ENCODE data around the gene MBOAT1. TPM values are rescaled to one million over a fixed set of nuclear protein-coding genes. Genes with fewer than 3 reads are reported as not detected.

Gene MBOAT1
- total RNA-seq, 3 donors from 2014 or later (not counting 1 experiment from before 2014, with no cell fraction given): 3.6 to 7.5 (median 5.2) TPM

GRCh38 chr6:20236344-20236743 lies 24.1 kb upstream of the MBOAT1 start:
- Mint-ChIP-seq H3K27ac (no peak overlapping the region), H3K4me1 (peaks cover 5 to 11% of the 10 kb centered on the region in 2 donors), H3K36me3 (no peaks in the 10 kb centered on the region), H3K4me3 (no peak overlapping the region), H3K9me3 (no peaks in the 10 kb centered on the region), H3K27me3 (ENCODE audit: low read depth in 2 of 2) (no peaks in the 10 kb centered on the region)
- Histone ChIP-seq H3K27ac (ENCODE audit: low read length) (no peak overlapping the region), H3K4me1 (ENCODE audit: control insufficient read depth, insufficient read depth, low read length) (peaks cover 16% of the 10 kb centered on the region), H3K4me3 (ENCODE audit: low read length) (no peak overlapping the region), H3K27me3 (ENCODE audit: control insufficient read depth, insufficient read depth, low read length) (no peaks in the 10 kb centered on the region), H3K36me3 (ENCODE audit: control insufficient read depth, insufficient read depth, low read length) (no peaks in the 10 kb centered on the region), H3K9me3 (ENCODE audit: control insufficient read depth, insufficient read depth, low read length) (no peaks in the 10 kb centered on the region)
- TF ChIP-seq CTCF (IDR thresholded peaks at IDR 0.05): no peak
- intact Hi-C loops (cut with micrococcal nuclease): no loop called here
- 26% methylated on average over 3 of the region's 3 CpGs for WGBS (ENCODE audit: insufficient coverage)
- ATAC-seq: peak in 1 of 3 donors; percentile 44
- DNase-seq: peak in 1 of 2 donors; percentile 6

- Histone ChIP-seq H3K27ac (ENCODE audit: low read length) (no peak overlapping the region), H3K4me3 (ENCODE audit: low read length) (no peak overlapping the region), H3K27me3 (ENCODE audit: control insufficient read depth, insufficient read depth, low read length) (no peaks in the 10 kb centered on the region), H3K9me3 (ENCODE audit: control insufficient read depth, insufficient read depth, low read length) (no peaks in the 10 kb centered on the region), H3K36me3 (ENCODE audit: control insufficient read depth, insufficient read depth, low read length) (no peaks in the 10 kb centered on the region), H3K4me1 (ENCODE audit: control insufficient read depth, insufficient read depth, low read length) (peaks cover 16% of the 10 kb centered on the region)
- Mint-ChIP-seq H3K36me3 (no peaks in the 10 kb centered on the region), H3K9me3 (no peaks in the 10 kb centered on the region), H3K4me1 (peaks cover 5 to 11% of the 10 kb centered on the region in 2 donors), H3K27ac (no peak overlapping the region), H3K4me3 (no peak overlapping the region), H3K27me3 (ENCODE audit: low read depth in 2 of 2) (no peaks in the 10 kb centered on the region)
- no peak for ATAC-seq
- TF ChIP-seq CTCF (IDR thresholded peaks at IDR 0.05): no peak
- DNase-seq: no peak
- intact Hi-C loops (cut with micrococcal nuclease): no loop called here
- 94% methylated on average over 6 of the region's 6 CpGs for WGBS (ENCODE audit: insufficient coverage)
Observed at GRCh38 chr6:20235041-20235440, 22.8 kb upstream of the MBOAT1 start.

DNA sequence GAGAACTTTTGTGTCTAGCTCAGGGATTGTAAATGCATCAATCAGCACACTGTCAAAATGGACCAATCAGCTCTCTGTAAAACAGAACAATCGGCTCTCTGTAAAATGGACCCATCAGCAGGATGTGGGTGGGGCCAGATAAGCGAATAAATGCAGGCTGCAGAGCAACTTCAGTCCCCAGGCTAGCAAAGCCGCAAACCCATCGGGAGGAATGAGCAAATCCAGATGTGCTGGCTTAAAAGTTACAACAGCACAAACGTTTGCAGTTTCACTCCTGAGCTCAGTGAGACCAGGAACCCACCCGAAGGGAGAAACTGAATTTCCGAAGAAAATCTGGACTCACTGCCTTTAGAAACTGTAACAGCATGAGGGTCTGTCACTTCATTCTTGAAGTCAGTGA lies 21.9 kb upstream of the MBOAT1 start:
- H3K36me3 Mint-ChIP-seq: no peaks in the 10 kb centered on the region
- H3K4me3 Mint-ChIP-seq: no peak overlapping the region
- H3K4me1 Mint-ChIP-seq: peaks cover 5 to 11% of the 10 kb centered on the region in 2 donors
- H3K9me3 Mint-ChIP-seq: no peaks in the 10 kb centered on the region
- intact Hi-C loops (cut with micrococcal nuclease): no loop called here
- no peak for DNase-seq
- ATAC-seq: no peak
- no peaks in the 10 kb centered on the region for H3K27me3 Mint-ChIP-seq (ENCODE audit: low read depth in 2 of 2)
- no peak overlapping the region for H3K4me3 ChIP-seq (ENCODE audit: low read length)
- no peaks in the 10 kb centered on the region for H3K36me3 ChIP-seq (ENCODE audit: control insufficient read depth, insufficient read depth, low read length)
- H3K27me3 ChIP-seq (ENCODE audit: control insufficient read depth, insufficient read depth, low read length): no peaks in the 10 kb centered on the region
- TF ChIP-seq CTCF (IDR thresholded peaks at IDR 0.05): no peak
- H3K9me3 ChIP-seq (ENCODE audit: control insufficient read depth, insufficient read depth, low read length): no peaks in the 10 kb centered on the region
- H3K27ac Mint-ChIP-seq: no peak overlapping the region
- no peak overlapping the region for H3K27ac ChIP-seq (ENCODE audit: low read length)
- WGBS (ENCODE audit: insufficient coverage): 92% methylated on average over 7 of the region's 7 CpGs
- peaks cover 16% of the 10 kb centered on the region for H3K4me1 ChIP-seq (ENCODE audit: control insufficient read depth, insufficient read depth, low read length)

- H3K27ac Mint-ChIP-seq: no peak overlapping the region
- no peak for ATAC-seq
- no peak for TF ChIP-seq CTCF (IDR thresholded peaks at IDR 0.05)
- peaks cover 13% of the 10 kb centered on the region for H3K4me1 ChIP-seq (ENCODE audit: control insufficient read depth, insufficient read depth, low read length)
- H3K4me3 Mint-ChIP-seq: no peak overlapping the region
- intact Hi-C loops (cut with micrococcal nuclease): no loop called here
- H3K4me3 ChIP-seq (ENCODE audit: low read length): no peak overlapping the region
- no peaks in the 10 kb centered on the region for H3K9me3 Mint-ChIP-seq
- no peaks in the 10 kb centered on the region for H3K36me3 Mint-ChIP-seq
- DNase-seq: no peak
- 96% methylated on average over 44 of the region's 44 CpGs for WGBS (ENCODE audit: insufficient coverage)
- H3K27ac ChIP-seq (ENCODE audit: low read length): no peak overlapping the region
- H3K27me3 Mint-ChIP-seq (ENCODE audit: low read depth in 2 of 2): no peaks in the 10 kb centered on the region
- H3K9me3 ChIP-seq (ENCODE audit: control insufficient read depth, insufficient read depth, low read length): no peaks in the 10 kb centered on the region
- H3K36me3 ChIP-seq (ENCODE audit: control insufficient read depth, insufficient read depth, low read length): no peaks in the 10 kb centered on the region
- H3K4me1 Mint-ChIP-seq: peaks cover 4 to 11% of the 10 kb centered on the region in 2 donors
- no peaks in the 10 kb centered on the region for H3K27me3 ChIP-seq (ENCODE audit: control insufficient read depth, insufficient read depth, low read length)
Observed at GRCh38 chr6:20233007-20233730, 20.9 kb upstream of the MBOAT1 start.

All from natural killer cell (primary cell).